ENCODE results near the gene MAP2K4.

The MAP2K4 gene

DNA sequence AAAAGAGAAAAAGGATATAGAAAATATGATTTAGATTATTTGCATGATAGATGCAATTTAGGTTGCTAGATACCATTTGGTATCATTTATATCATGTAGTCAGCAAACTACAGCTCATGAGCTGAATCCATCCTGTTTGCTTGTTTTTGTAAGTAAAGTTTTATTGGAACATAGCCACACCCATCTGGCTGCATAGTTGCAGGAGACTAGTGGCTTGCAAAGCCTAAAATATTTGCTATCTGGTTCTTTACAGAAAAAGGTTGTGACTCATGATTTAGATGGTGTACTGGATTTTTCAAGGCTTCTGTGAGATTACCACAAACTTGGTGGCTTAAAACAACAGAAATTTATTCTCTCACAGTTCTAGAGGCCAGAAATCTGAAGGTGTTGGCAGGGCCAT, 49.9 kb downstream of the MAP2K4 start:
- no peak overlapping the region for H3K27ac ChIP-seq
- no peak overlapping the region for H3K4me3 ChIP-seq (ENCODE audit: low read depth in 1 of 2, low read length in 1 of 2)
- peaks cover 5% of the 10 kb centered on the region for H3K36me3 ChIP-seq
- no peaks in the 10 kb centered on the region for H3K4me1 ChIP-seq (ENCODE audit: control insufficient read depth in 1 of 2, insufficient read depth in 1 of 2, low read depth in 1 of 2, low read length in 1 of 2)
- TF ChIP-seq, protein P1, sequence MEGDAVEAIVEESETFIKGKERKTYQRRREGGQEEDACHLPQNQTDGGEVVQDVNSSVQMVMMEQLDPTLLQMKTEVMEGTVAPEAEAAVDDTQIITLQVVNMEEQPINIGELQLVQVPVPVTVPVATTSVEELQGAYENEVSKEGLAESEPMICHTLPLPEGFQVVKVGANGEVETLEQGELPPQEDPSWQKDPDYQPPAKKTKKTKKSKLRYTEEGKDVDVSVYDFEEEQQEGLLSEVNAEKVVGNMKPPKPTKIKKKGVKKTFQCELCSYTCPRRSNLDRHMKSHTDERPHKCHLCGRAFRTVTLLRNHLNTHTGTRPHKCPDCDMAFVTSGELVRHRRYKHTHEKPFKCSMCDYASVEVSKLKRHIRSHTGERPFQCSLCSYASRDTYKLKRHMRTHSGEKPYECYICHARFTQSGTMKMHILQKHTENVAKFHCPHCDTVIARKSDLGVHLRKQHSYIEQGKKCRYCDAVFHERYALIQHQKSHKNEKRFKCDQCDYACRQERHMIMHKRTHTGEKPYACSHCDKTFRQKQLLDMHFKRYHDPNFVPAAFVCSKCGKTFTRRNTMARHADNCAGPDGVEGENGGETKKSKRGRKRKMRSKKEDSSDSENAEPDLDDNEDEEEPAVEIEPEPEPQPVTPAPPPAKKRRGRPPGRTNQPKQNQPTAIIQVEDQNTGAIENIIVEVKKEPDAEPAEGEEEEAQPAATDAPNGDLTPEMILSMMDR (IDR thresholded peaks at IDR 0.05): no peak
- no peaks in the 10 kb centered on the region for H3K9me3 ChIP-seq
- H3K27me3 ChIP-seq: no peaks in the 10 kb centered on the region

DNA sequence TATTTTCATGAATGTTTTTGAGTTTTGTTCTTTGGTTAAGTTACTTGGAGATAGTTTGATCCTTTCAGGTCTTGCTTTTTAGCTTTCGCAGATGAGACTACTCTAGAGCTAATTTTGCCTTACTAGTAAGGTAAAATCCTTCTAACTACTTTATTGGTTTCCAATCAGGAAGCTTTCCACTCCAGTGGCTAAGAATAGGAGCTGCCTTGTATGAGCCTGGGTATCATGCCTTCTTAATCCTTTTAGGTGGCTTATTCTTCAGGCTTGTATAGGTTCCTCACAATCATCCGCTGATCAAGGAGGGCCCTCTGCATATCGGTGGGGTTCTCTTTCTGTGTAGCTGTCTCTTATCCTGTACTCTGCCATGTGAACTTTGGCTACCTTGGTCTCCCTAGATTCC, 53.7 kb downstream of the MAP2K4 start:
- Histone ChIP-seq H3K27ac (no peak overlapping the region), H3K27me3 (no peaks in the 10 kb centered on the region), H3K4me3 (ENCODE audit: low read depth in 1 of 2, low read length in 1 of 2) (no peak overlapping the region), H3K36me3 (no peaks in the 10 kb centered on the region), H3K4me1 (ENCODE audit: control insufficient read depth in 1 of 2, insufficient read depth in 1 of 2, low read depth in 1 of 2, low read length in 1 of 2) (no peaks in the 10 kb centered on the region), H3K9me3 (no peaks in the 10 kb centered on the region)
- TF ChIP-seq, protein P1 (IDR thresholded peaks at IDR 0.05): no peak

- TF ChIP-seq, protein P1 (IDR thresholded peaks at IDR 0.05): no peak
- no peak overlapping the region for H3K27ac ChIP-seq
- H3K27me3 ChIP-seq: no peaks in the 10 kb centered on the region
- no peaks in the 10 kb centered on the region for H3K4me1 ChIP-seq (ENCODE audit: control insufficient read depth in 1 of 2, insufficient read depth in 1 of 2, low read depth in 1 of 2, low read length in 1 of 2)
- no peaks in the 10 kb centered on the region for H3K9me3 ChIP-seq
- H3K4me3 ChIP-seq (ENCODE audit: low read depth in 1 of 2, low read length in 1 of 2): no peak overlapping the region
- peaks cover 8% of the 10 kb centered on the region for H3K36me3 ChIP-seq
These were observed 57.1 kb downstream of the MAP2K4 start for GRCh38 chr17:12077773-12078172.

GRCh38 chr17:12078791-12079190, 58.1 kb downstream of the MAP2K4 start:
- no peaks in the 10 kb centered on the region for H3K27me3 ChIP-seq
- no peak overlapping the region for H3K4me3 ChIP-seq (ENCODE audit: low read depth in 1 of 2, low read length in 1 of 2)
- TF ChIP-seq, protein P1 (IDR thresholded peaks at IDR 0.05): no peak
- H3K27ac ChIP-seq: no peak overlapping the region
- no peaks in the 10 kb centered on the region for H3K4me1 ChIP-seq (ENCODE audit: control insufficient read depth in 1 of 2, insufficient read depth in 1 of 2, low read depth in 1 of 2, low read length in 1 of 2)
- H3K9me3 ChIP-seq: no peaks in the 10 kb centered on the region
- peaks cover 16% of the 10 kb centered on the region for H3K36me3 ChIP-seq

- Histone ChIP-seq H3K27ac (no peak overlapping the region), H3K4me3 (ENCODE audit: low read depth in 1 of 2, low read length in 1 of 2) (no peak overlapping the region), H3K9me3 (no peaks in the 10 kb centered on the region), H3K27me3 (no peaks in the 10 kb centered on the region), H3K36me3 (peaks cover 21% of the 10 kb centered on the region), H3K4me1 (ENCODE audit: control insufficient read depth in 1 of 2, insufficient read depth in 1 of 2, low read depth in 1 of 2, low read length in 1 of 2) (no peaks in the 10 kb centered on the region)
- TF ChIP-seq, protein P1 (IDR thresholded peaks at IDR 0.05): no peak
These were observed 61.0 kb downstream of the MAP2K4 start for GRCh38 chr17:12081720-12082119.

Measured in neutrophil (primary cell).